Lower leg skin (tissue), 3 donors: ENCODE data around the gene CLMN.

Experiments used
- POLR2A ChIP-seq, 2 donors: fragments of 450-650 bp; IDR thresholded peaks; one replicate each; pipeline ENCODE4 v1.6.1; 2016 to 2017; ENCODE audit warnings: antibody characterized with exemption in 2 of 2, mild to moderate bottlenecking in 1 of 2, moderate library complexity in 1 of 2
- TF ChIP-seq, protein P1 (sequence below), 3 donors: fragments of 450-650 bp; IDR thresholded peaks; one replicate each; pipeline ENCODE4 v1.5.1; 2016; ENCODE audit warnings: antibody characterized with exemption in 3 of 3, mild to moderate bottlenecking in 3 of 3, moderate library complexity in 2 of 3

DNA sequence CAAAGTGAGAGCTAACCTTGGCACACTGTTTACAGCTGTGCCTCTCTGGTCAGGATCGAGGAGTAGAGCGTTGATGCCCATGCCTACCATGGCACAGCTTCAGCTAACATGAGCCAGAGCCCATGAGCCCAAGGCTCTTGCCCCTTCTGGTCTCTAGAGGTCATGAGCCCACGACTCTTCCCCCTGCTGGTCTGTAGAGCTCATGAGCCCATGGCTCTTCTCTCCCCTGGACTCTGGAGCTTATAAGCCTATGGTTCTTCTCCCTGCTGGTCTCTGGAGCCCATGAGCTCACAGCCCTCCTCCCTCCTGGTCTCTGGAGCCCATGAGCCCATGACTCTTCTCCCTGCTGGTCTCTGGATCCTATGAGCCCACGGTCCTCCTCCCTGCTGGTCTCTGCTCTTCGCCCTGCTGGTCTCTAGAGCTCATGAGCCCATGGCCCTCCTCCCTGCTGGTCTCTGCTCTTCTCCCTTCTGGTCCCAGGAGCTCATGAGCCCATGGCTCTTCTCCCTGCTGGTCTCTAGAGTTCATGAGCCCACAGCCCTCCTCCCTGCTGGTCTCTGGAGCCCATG, 16.6 kb upstream of the CLMN start:
- TF ChIP-seq, protein P1, sequence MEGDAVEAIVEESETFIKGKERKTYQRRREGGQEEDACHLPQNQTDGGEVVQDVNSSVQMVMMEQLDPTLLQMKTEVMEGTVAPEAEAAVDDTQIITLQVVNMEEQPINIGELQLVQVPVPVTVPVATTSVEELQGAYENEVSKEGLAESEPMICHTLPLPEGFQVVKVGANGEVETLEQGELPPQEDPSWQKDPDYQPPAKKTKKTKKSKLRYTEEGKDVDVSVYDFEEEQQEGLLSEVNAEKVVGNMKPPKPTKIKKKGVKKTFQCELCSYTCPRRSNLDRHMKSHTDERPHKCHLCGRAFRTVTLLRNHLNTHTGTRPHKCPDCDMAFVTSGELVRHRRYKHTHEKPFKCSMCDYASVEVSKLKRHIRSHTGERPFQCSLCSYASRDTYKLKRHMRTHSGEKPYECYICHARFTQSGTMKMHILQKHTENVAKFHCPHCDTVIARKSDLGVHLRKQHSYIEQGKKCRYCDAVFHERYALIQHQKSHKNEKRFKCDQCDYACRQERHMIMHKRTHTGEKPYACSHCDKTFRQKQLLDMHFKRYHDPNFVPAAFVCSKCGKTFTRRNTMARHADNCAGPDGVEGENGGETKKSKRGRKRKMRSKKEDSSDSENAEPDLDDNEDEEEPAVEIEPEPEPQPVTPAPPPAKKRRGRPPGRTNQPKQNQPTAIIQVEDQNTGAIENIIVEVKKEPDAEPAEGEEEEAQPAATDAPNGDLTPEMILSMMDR (IDR thresholded peaks at IDR 0.05), result no peak
- TF ChIP-seq POLR2A (IDR thresholded peaks at IDR 0.05), result no peak
